Measurements from ENCODE around the gene PGRMC2. TPM values are rescaled to one million over a fixed set of nuclear protein-coding genes. Genes with fewer than 3 reads are reported as not detected.

PGRMC2 gene
- total and polyA plus RNA-seq, 2 of the 4 experiments (the other 2 are of a cell fraction): 13.4 to 40.7 TPM

DNA sequence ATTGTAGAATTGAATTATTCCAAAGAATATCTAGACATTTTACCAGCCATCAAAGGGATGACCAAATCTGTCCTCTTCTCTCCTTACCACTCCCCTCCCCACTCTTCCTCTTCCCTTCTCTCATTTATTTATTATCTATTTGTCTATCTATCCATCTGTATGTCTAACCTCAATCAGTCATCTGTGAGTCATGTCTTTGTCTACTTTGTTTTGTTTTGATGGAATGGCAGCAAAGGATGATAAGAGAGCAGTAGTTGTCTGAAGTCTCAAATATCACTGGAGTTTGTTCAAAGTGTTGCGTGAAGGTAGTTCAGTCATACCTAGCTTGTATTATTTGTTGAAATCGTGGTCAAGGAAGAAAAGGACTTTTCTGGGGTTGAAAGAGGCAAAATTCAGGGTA lies 34.7 kb upstream of the PGRMC2 start:
- Histone ChIP-seq H3K9ac (ENCODE audit: low read depth, low read length) (no peak overlapping the region), H3K27ac (ENCODE audit: insufficient read depth, low read length) (peak overlapping the region; percentile 10; the same call in 1 of the 2 replicates)

More for the DNA sequence above, 34.7 kb upstream of the PGRMC2 start:
- H2BK20ac ChIP-seq (ENCODE audit: low read depth, low read length): peak overlapping the region; percentile 87
- CTCF ChIA-PET: interaction anchor here (1.2 kb wide), 1 partner anchor 58 kb away, joined by 3 read pairs; no protein-coding TSS in a partner anchor
- peak overlapping the region; percentile 87 for H2BK5ac ChIP-seq (ENCODE audit: low read depth, low read length, poor library complexity, severe bottlenecking)
- H3K9me3 ChIP-seq (ENCODE audit: control insufficient read depth, insufficient read depth, low read length): no peaks in the 10 kb centered on the region
- H4K5ac ChIP-seq (ENCODE audit: low read depth, low read length): peak overlapping the region; percentile 14; the same call in 1 of the 2 replicates
- peaks cover 22% of the 10 kb centered on the region for H3K4me1 ChIP-seq (ENCODE audit: control insufficient read depth, insufficient read depth, low read length)
- DNase-seq (peak; percentile 28), ATAC-seq (ENCODE audit: low read depth) (no peak)
- H4K91ac ChIP-seq (ENCODE audit: insufficient read depth, low read depth, low read length): peak overlapping the region; percentile 99
- 0 out of 2 replicates have a peak overlapping the region, but pooled peaks have one; percentile 55 for H3K23ac ChIP-seq (ENCODE audit: low read depth, low read length)
- H3K4me2 ChIP-seq (ENCODE audit: low read depth, low read length): no peak overlapping the region
- in situ Hi-C loops (cut with MboI; ENCODE audit: low sequenced_read_pairs): no loop called here
- H2BK120ac ChIP-seq (ENCODE audit: low read depth, low read length): peak overlapping the region; percentile 97
- no peaks in the 10 kb centered on the region for H3K27me3 ChIP-seq (ENCODE audit: control insufficient read depth, insufficient read depth, low read length)
- no peaks in the 10 kb centered on the region for H3K79me1 ChIP-seq (ENCODE audit: low read depth in 1 of 2, low read length in 2 of 2)
- POLR2A ChIA-PET (ENCODE audit: unreplicated experiment): interaction anchor here (0.6 to 0.7 kb wide), 2 partner anchors 35 to 441 kb away, joined by 4 to 5 read pairs; partner anchors contain the start of gene PLK4
- H2AK9ac ChIP-seq (replicated peaks; ENCODE audit: low read depth, low read length, poor library complexity): no peak overlapping the region
- no peaks in the 10 kb centered on the region; the same call in 1 of the 2 replicates for H3K36me3 ChIP-seq (ENCODE audit: control insufficient read depth, insufficient read depth, low read length)
- peak overlapping the region; percentile 2; the same call in 1 of the 2 replicates for H2AK5ac ChIP-seq (ENCODE audit: low read depth, low read length)
- no CpG with 5 or more reads among the region's 2 CpGs for whole genome bisulfite sequencing, 2 experiments (ENCODE audit: extremely low coverage in 2 of 2, insufficient read length in 1 of 2)
- TF ChIP-seq ELK1 (IDR thresholded peaks at IDR 0.05; ENCODE audit: borderline replicate concordance, low read depth, low read length) (no peak), CEBPB (IDR thresholded peaks at IDR 0.05; ENCODE audit: low read depth, low read length) (no peak), CTCF (conservative IDR thresholded peaks at IDR 0.05; ENCODE audit: low read depth, low read length) (no peak)
- H3K9me1 ChIP-seq (ENCODE audit: insufficient read depth, low read length): peaks cover 6% of the 10 kb centered on the region; the same call in 1 of the 2 replicates
- intact Hi-C loops (cut with micrococcal nuclease): no loop called here
- H2BK15ac ChIP-seq (ENCODE audit: low read depth, low read length): peak overlapping the region; percentile 96; the same call in 1 of the 3 replicates
- H4K8ac ChIP-seq (ENCODE audit: low read depth in 2 of 2, low read length in 2 of 2): peak overlapping the region; percentile 89 to 96; a peak in 3 of 4 replicates
- H3K18ac ChIP-seq (ENCODE audit: low read depth, low read length): peak overlapping the region; percentile 100; the same call in 1 of the 2 replicates
- no TSS peak for BruUV-seq (replicated peaks)
- peak overlapping the region; percentile 92; the same call in 1 of the 2 replicates for H3K4ac ChIP-seq (ENCODE audit: low read depth, low read length)
- H2AFZ ChIP-seq (replicated peaks; ENCODE audit: low read length, poor library complexity): no peak overlapping the region
- H4K20me1 ChIP-seq (ENCODE audit: insufficient read depth, low read length): no peaks in the 10 kb centered on the region
- dilution Hi-C loops (cut with HindIII; ENCODE audit: low sequenced_read_pairs, unreplicated experiment): no loop called here
- 0 out of 2 replicates have a peak overlapping the region, but pooled peaks have one; percentile 69 for H3K14ac ChIP-seq (replicated peaks; ENCODE audit: low read depth, low read length)
- no peak overlapping the region for H3K4me3 ChIP-seq (ENCODE audit: insufficient read depth, low read depth, low read length)
- H3K56ac ChIP-seq (ENCODE audit: extremely low read depth, insufficient read depth, low read length): peak overlapping the region; percentile 80; the same call in 1 of the 2 replicates

Measured in IMR-90 (cell line).